ENCODE results near the gene CACNA1H.

CACNA1H gene

DNA sequence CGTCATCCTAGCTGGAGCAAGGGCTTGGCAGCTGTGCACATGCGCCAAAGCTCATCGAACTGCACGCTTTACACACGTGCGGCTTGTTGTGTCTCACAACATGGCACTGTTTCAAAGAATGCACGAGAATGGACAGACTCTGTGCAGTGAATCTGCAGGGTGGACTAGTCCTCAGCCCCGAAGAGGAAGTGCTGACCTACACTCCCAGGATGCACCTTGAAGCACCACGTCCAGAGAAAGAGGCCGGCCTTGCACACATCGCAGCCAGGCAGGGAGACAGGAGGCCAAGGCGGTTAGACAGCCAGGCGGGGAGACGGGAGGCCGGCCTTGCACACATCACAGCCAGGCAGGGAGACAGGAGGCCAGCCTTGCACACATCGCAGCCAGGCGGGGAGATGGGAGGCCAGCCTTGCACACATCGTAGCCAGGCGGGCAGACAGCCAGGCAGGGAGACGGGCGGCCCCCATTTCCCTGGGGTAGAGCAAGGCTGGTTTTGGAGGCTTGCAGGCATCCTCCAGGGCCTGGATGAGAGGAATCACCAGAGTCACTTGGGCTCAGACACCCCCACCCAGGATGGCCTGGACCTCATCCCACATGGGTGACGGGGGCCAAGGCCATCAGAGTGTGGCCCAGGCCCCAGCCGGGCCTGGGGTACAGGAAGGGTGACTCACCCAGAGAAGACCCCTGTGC, 9.0 kb upstream of the CACNA1H start:
- DNase-seq = no peak

DNA sequence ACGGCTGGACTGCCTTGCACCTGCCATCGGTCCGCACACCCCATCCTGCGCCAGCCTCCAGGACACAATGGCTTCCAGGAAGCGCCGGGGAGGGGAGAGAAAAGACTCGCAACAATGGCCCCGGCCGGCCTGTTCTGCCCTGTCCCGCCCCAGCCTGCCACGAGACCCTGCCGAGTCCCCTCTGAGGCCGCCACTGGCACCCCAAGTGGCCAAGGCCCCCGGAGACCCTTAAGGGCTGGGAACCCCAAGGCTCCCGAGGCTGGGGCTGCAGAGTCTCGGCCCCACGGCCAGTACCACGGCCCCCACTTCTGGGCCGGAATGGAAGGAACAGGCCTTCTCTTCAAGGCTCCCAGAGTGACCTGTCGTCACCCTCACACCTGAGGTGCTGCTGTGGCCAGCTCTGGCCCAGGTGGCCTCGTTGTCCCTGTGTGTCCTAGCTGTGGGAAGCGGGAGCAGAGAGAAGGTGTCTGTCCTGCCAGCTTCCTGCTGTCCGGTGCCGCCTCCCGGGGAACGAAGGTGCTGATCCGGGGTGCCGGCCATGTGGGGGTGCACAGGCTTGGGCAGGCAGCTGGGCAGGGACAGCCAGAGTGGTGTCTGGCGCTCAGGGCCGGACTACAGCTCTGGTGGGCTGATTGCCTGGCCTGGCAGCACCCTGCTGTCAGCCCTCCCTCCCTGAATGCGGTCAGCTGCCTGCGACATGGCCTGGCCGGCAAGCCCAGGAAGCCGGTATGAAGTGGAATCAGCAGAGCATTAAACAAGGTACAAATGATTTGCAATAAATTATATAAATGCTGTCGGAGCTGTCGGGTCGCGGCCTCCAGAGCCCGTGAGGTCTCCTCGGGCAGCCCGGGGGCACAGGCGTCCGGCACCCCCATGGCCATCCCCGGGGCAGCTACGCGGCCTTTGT, 8.2 kb upstream of the CACNA1H start:
- no peak for DNase-seq

DNA sequence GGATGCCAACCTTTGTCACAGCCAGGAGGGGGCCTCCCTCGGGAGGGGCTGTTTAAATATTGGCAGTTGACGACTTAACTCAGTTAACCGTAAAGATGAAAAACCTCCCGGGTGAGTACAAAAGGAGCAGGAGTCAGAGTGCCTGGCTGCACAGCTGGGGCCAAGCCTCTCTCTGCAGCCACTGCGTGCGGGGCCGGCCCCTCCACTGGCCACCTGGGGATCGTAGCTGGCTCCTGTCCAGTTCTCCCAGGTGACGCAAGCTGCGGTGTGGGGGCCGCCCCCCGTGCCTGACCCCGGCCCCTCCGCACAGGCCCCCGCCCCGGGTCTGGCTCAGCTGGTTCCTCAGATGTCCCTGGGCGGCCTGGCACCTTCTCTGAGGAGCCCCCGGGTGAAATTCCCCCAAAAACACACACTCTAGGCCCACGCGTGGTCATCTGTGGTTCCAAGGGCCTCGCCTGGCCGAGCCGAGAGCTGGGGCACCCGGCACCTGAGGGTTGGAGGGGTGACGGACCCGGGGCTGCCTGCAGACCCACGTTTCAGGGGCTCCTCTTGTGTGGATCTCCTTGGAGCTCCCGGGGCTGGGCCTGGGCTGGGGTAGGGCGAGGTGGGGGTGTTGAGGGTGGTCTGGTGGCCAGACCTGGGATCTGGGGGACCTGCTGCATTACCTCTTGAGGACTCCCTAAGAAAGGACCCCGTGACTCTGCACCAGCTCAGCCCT, 7.4 kb upstream of the CACNA1H start:
- no peak for DNase-seq

DNA sequence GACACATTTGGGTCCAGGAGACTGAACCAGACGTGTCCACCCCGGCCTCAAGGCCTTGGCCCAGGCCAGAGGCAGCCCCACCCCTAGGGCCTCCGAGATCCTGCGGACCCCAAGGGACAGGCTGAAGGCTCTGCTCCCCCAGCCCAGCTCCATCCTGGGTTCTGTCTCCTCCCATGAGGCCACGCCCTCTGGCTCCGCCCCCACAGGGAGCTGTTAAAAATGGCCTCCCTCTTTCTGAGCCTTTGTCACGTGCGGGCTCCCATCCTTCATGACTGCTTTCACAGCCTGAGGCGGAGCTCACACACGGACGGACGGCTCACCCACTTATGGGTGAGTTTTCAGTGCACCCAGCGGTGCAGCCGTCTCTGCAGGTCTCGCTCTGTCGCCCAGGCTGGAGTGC, 6.5 kb upstream of the CACNA1H start:
- no peak for DNase-seq

DNA sequence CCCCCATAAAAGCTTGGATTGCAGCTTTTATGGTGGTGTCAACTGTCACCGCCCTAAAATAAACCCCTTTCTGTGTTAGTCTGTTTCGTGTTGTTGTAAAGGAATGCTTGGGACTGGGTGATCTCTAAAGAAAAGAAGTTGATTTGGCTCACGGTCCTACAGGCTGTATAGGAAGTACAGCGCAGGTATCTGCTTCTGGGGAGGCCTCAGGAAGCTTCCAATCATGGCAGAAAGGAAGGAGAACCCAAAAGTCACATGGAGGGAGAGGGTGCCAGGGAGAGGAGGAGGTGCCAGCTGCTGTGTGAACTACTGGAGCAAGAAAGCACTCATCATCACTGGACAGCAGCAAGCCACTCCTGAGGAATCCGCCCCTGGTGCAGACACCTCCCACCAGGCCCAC, 5.9 kb upstream of the CACNA1H start:
- DNase-seq = no peak

DNA sequence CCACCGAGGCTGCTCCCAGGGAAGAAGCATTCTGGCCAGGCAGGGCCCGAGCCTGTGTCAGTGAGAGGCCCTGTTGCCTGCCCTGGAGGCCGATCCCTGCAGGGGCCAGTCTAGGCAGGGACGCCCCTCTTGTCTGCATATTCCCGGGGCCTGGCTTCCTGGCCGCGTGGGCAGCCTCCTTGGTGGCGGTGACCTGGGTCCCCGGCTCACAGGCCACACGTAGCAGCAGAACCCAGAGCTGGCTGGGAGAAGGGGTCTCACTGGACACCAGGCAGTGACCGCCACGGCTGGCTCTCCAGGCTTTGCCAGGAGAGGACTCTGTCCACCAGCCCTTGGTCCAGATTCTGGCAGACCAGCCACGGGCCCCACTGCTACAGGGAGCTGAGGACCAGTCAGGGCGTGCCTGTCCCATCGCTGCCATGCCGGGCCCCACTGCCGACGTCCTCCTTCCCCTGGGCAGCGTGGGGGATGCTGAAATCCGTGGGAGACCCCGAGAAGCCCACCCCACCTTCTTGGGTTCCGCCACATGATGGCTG, 3.7 kb upstream of the CACNA1H start:
- no peak for DNase-seq

DNA sequence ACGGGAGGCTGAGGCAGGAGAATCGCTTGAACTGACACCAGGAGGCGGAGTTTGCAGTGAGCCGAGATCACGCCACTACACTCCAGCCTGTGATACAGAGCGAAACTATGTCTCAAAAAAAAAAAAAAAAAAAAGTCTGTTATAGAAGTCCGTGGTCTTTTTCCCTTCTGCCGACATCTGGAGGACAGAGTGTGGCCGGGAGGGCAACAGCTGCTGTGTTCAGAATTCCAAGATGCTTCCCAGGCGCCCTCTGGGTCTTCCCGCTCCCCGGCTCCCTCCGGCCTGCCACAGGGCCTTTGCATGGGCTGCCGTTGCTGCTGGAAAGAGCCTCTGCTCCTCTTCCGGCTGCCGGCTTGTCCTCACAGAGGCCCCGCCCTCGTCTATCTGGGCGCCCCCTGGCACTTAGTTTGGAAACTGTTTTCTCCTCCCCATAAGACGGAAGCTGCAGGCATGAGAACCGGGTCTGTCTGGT, 2.4 kb upstream of the CACNA1H start:
- no peak for DNase-seq

DNA sequence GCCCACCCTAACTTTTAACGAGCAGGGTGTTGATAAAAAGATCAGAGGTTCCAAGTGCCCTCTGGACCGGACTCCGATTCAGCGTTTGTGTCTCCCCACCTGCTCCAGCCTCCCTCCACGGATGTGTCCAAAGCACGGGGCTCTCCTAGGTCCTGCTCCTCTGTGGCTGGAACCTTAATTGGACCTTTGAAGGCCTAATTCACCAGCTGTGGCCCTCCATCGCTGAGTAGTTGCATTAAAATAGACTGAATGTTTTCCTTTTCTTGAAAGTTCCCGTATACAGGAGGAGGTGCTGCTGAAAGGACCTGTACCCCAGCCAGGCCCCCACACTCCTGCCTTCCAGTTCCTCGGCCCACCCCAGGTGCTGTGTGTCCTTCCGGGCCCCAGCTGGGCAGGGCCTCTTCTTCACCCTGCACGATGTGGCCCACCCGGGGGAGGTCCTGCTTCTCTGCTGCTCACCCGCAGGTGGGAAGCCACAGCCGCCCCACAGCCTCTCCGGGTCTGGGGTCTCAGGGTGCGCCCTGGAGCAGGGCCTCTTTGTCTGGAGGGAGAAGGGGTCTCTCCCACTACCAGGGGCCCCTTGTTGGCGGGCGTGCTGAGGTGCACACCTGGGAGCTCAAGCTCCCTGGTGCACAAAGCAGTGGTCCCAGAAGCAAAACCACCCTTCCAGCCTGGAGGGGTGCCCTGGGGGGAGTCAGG, 1.3 kb upstream of the CACNA1H start:
- no peak for DNase-seq

DNA sequence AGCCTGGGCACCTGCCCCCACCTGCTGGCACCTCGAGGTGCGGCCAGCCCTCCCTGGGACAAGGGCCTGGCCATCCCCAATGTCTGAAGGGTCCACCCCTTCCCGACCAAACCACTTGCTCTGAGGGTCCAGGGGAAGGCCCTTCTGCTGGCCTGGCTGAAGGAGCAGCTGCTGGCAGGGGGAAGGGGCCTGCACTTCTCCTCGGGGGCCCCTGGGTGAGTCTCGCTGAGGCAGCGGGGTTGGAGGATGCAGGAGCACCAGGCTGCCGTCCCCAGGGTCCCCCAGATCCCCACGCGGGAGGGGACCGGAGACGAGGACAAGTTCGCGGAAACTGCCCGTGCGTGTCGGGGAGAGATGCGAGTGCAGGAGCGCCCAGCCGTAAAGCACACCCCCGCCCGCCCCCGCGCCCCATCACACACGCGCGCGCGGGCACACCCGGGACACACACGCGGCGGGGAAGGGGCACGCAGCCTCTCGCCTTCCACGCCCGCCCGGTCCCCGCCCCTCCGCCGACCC, 725 bp upstream of the CACNA1H start:
- DNase-seq = no peak

DNA sequence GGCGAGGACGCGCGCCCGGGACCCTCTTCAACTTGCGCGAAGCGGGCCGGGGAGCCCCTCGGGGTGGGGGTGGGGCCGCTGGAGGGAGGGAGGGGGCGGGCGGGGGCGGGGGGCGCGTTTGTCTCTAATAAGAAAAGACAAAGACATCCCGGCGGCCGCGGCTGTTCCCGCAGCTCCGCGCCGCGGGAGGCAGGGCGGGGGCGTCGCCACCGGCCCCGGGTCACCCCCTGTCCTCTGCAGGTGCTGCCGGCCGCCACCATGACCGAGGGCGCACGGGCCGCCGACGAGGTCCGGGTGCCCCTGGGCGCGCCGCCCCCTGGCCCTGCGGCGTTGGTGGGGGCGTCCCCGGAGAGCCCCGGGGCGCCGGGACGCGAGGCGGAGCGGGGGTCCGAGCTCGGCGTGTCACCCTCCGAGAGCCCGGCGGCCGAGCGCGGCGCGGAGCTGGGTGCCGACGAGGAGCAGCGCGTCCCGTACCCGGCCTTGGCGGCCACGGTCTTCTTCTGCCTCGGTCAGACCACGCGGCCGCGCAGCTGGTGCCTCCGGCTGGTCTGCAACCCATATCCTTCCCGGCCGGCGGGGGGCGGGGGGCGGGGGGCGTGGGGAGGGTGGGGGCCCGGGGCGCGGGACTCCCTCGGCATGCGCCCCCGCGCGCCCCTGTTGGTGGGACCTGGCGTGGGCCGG, 714 bp downstream of the CACNA1H start:
- no peak for DNase-seq

DNA sequence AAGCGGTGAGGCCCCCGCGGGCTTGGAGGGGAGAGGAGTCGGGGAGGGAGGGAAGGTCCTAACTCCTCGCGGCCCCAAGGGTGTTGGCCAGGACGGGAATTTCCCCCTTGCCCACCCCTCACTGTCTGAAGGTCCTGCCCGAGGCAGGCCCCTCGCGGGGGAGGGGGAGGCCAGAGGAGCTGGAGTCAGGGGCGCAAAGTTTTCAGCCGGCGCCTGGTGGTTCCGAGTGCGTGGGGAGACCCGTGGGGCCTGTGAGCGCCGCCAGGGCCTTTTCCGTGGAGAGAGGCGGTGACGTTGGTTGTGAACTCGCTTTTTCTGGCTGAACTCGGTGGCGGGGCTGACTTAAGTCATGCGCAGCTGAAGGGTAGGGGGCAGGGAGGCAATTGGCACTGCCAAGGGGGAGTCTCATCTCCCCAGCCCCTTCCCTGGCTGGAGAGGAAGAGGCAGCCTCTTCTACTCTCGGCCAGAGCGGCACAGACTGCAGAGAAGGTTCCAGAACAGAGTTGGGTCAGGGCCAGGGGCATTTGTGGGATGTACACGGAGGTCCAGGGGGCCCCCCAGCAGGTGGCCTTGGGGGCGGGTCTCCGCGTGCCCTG, 1.5 kb downstream of the CACNA1H start:
- no peak for DNase-seq

DNA sequence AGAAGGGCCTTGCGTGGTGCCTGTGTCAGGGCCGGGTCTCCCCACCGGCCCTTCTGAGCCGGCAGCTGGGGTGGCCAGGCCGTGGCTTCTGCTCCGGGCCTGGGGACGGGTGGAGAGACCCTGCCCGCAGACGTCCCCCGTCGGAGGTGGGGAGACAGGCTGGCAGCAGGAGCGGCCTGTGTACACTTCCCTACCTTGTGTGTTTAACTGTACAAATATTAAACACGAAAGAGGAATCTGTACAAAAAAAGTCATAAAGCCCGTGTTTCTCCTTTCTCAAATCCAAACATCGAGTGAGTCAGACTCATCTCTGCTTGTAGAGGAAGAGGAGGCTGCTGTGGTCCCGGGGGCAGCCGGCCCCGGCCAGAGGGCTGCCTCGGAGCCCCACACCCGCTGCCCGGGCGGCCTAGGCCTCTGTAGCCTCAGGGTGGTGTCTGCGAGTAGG, 2.0 kb downstream of the CACNA1H start:
- no peak for DNase-seq

DNA sequence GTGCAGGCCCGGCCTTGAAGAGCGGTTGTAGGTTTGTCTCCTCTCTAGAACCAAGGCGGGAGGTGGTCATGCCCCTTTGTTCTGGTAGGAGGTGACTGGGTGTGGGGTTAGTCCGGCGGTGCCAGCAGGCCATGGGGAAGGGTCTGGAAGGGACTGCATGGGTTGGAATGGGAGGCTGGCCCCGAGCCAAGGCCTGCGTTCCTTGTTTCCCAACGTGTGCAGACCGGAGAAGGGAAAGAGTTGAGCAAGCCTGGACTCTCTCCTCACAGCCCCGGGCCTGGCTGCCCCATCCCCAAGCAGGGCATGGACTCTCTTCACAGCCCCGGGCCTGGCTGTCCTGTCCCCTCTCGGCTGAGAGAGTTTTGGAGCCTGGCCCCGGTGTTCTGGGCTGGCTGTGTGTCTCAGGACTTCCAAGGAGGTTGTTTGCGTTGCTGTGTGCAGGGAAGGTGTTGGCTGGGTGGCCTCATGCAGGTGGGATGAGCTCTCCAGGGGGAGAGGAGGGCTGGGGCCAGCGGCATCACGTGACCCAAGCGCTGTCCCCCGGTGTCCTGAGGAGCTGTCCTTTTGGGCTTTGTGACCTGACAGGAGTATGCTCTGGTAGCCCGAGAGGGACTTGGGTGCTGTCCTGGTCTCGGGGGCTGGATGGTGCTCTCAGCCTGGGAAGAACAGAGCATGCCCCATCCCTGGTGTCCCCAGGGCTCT, 2.6 kb downstream of the CACNA1H start:
- DNase-seq = no peak

DNA sequence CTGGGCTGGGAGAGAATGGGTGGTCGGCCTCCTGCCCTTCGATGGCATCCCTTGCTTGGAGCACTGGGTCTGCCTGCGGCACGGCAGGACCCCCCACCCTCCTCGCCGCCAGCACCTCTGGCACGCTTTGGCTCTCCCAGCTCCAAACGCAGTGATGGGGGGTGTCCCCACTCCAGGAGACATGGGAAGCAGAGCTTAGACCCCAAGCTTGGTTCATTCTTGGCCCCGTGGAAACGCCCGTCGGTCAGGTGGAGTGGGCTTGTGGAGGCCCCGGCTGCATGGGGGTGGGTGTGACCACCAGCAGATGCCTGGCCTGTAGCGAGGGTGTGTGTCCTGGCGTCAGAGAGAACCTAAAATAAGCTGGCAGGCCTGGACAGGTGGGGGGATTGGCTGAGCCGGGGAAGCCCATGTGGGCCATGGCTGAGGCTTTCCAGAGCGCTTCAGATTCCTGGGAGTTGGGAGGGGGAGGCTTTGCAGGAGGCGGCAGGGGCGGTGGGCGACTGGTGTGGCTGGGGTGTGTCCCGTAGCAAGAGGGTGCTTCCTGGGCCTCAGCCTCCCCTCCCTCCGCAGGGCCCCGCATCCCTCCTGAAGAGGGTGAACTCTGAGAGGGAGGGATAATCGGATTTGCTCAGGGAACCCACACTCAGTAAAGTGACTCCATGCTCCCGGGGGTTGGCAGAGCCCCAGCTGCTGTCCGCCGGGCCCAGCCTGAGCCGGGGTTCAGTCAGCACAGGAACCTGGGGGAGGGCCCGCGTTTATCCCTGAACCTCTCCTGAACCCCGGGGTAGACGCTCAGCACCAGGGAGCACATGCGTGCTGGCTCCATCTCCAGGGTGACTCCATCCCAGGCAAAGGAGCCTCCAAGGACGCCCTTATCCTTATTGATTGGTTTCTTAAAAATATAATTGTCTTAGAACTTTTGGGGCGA, 3.4 kb downstream of the CACNA1H start:
- DNase-seq = no peak

DNA sequence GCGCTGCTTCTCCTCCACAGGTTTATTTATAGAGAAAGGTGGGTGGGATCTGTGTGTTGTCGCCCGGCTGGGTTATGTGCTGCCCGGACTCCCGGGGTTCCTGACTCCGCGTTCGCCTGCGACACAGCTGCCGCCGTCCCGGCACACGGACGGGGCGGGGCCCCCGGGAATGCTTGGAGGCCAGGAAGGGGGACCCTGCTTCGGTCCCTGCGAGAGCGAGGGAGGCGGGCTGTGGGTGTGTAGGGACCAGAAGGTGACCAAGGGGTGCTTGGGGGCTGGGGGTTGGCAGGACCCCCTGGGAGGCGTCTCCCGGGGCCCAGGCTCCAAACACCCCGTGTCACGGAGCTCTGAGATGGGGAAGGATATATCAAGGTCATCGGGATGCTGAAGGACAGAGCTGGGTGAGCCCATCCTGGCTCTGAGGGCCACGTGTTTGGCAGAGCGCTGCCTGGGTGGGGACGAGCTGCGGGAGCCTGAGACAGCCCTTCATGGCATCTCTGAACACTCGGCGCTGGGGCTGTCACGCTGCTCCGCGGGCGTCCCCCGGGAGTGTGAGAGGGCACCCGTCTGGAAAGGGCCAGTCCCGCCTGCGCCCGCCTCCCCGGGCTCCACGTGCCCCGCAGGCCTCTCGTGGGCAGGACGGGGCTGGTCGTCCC, 4.2 kb downstream of the CACNA1H start:
- no peak for DNase-seq

DNA sequence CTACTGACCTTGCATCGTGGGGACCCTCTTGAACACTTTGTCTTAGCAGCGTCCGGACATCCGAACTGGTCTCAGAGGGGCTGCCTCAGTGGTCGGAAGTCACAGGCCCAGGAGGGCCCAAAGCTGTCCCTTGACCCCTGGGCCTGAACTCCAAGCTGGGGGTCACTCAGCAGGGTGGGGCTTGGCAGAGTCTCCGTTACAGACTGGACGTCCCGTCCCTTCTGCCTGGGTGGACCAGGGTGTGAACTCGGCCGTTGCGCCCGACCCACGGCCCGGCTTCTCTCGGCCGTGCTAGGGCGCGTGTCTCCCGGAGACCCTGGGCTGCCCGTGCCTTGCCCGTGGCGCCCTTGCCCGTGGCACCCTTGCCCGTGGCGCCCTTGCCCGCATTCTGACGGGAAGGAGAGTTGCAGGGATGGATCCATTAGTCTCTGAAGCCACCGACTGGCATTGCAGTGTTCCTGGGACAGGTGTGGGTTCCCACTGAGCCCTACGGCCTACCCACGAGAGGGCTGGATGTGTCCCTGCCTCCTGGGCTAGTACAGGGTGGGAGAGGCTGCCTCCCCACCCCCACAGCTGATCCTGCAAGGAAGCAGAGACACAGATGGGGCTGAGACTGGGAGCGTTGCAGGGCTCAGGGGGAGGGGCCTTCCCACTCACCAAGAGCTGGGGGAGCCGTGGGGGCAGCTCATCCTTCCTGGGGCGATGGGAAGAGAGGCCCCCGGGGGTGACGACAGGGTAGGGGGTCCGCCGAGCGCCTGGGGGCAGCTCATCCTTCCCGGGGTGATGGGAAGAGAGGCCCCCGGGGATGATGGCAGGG, 4.9 kb downstream of the CACNA1H start:
- no peak for DNase-seq

DNA sequence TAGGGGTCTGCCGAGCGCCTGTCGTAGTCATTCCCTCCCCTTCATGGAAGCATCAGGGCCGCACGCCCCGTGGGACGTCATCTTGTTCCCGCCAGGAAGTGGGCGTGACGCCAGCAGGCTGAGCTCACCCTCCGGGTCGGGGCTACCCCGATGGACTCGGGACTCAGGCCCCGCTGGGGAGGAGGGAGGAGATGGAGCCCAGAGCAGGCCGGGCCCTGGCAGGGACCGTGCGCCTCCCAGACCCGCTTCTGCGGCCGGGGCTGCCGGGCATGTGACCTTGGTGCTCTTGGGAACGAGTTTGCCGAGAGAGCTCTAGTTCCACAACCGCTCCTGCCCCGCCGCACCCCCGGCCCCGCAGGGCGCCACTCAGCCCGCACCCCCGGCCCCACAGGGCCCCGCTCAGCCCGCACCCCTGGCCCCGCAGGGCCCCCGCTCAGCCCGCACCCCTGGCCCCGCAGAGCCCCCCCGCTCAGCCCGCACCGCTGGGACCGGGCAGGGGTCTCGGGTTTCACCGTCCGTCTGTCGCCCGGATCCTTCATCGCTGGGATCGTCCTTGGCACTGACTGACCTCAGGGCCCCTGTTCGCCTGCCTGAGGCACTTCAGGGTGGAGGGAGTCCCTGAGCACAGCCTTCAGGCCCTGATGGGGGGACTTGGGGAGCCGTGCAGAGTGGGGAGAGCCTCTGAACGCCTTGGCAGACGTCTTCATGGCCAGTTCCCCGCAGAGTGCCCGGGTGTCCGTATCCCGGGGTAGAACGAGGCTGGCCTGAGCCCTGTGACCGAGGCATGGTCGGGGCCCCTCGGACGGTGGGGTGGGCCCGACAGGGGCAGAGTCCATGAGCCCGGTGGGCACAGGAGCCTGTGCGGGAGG, 5.8 kb downstream of the CACNA1H start:
- no peak for DNase-seq
